ENCODE results near the gene WWOX.

Gene WWOX

DNA sequence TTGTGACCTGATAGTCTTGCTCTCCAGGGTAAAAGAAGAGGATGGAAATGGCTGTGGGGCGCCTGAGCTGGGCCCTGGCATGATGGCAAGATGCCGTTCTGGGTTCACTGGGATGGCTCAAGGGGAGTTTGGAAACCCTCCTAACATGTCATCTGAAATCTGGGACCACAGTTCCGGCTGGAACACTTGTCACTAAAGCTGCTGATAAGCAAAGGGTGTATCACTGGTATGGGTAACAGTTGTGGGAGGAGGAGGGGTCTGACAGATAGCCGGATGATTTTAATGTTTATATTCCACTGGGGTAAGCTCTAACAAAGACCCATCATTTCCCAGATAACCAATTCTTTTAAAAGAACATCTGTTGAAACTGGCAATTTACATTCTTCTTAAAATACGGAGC lies 390.2 kb downstream of the WWOX start:
- H3K27ac ChIP-seq (ENCODE audit: low read length), result no peak overlapping the region
- no peaks in the 10 kb centered on the region for H3K27me3 ChIP-seq (ENCODE audit: control insufficient read depth, insufficient read depth, low read length)
- no peaks in the 10 kb centered on the region for H3K9me3 ChIP-seq (ENCODE audit: control insufficient read depth, low read depth, low read length)
- H3K9ac ChIP-seq (ENCODE audit: low read length), result no peak overlapping the region
- no peaks in the 10 kb centered on the region for H3K36me3 ChIP-seq (ENCODE audit: control insufficient read depth, low read depth, low read length)
- H3K4me1 ChIP-seq (ENCODE audit: control insufficient read depth, low read depth, low read length), result peaks cover 4% of the 10 kb centered on the region
- no peak overlapping the region for H3K4me3 ChIP-seq (ENCODE audit: low read length)

DNA sequence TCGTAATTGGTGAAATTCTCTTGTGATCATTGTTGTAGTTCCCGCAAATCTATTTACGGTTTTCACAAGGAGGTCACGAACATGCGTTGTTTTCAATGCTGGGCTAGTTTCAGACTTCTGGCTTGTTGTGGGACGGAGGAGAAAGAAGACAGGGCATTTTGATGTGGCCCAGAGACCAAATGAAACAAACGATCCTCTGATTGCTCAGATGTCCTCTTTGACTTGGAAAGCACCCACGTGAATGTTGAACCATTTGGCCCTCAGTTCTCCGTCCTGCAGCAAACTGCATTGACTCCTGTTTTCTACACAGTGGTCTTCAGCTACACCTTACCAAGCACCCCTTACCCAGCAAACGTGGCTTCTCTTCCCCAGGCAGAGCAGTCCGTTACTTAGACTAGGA lies 391.0 kb downstream of the WWOX start:
- Histone ChIP-seq H3K9ac (ENCODE audit: low read length) (no peak overlapping the region), H3K36me3 (ENCODE audit: control insufficient read depth, low read depth, low read length) (no peaks in the 10 kb centered on the region), H3K27ac (ENCODE audit: low read length) (no peak overlapping the region), H3K27me3 (ENCODE audit: control insufficient read depth, insufficient read depth, low read length) (no peaks in the 10 kb centered on the region), H3K9me3 (ENCODE audit: control insufficient read depth, low read depth, low read length) (no peaks in the 10 kb centered on the region), H3K4me3 (ENCODE audit: low read length) (no peak overlapping the region), H3K4me1 (ENCODE audit: control insufficient read depth, low read depth, low read length) (peaks cover 4% of the 10 kb centered on the region)

DNA sequence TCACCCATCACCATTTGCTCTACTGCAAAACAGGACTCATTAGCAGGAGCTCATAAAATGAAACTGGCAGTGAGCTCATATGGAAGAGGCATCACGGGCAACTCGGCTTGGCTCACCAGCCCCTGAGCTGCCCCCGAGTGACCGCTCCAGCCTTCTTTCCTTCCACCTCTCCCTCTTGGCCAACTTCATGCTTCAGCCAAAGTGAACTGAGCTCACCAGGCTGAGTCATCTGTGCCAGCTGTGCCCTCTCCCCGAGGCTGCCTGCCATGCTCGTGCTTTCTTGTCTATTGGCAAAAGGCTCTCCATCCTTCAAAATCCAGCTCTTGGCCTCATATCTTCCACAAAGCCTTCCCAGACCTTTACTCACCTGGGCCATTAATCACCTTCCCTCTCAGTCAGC lies 391.4 kb downstream of the WWOX start:
- H3K27ac ChIP-seq (ENCODE audit: low read length), result no peak overlapping the region
- peaks cover 4% of the 10 kb centered on the region for H3K4me1 ChIP-seq (ENCODE audit: control insufficient read depth, low read depth, low read length)
- H3K27me3 ChIP-seq (ENCODE audit: control insufficient read depth, insufficient read depth, low read length), result no peaks in the 10 kb centered on the region
- H3K9ac ChIP-seq (ENCODE audit: low read length), result no peak overlapping the region
- H3K4me3 ChIP-seq (ENCODE audit: low read length), result no peak overlapping the region
- no peaks in the 10 kb centered on the region for H3K36me3 ChIP-seq (ENCODE audit: control insufficient read depth, low read depth, low read length)
- H3K9me3 ChIP-seq (ENCODE audit: control insufficient read depth, low read depth, low read length), result no peaks in the 10 kb centered on the region

DNA sequence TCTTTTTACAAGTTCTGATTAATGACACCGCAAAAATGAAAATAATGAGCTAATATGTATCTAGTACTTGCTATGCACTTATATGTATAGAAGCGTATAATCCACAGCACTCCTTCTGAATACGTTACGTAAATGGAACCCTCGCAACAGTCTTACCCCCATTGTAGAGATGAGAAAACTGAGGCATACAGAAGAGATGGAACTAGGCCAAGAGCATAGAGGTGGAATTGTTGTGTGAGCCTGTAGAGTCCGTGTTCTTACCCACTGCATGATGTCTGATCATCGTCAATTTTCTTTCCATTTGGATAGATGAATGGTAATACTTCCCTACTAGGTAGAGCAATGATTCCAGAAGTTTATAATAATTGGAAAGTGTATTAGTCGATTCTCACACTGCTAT lies 394.1 kb downstream of the WWOX start:
- H3K36me3 ChIP-seq (ENCODE audit: control insufficient read depth, low read depth, low read length), result no peaks in the 10 kb centered on the region
- H3K4me1 ChIP-seq (ENCODE audit: control insufficient read depth, low read depth, low read length), result peaks cover 4% of the 10 kb centered on the region
- H3K27me3 ChIP-seq (ENCODE audit: control insufficient read depth, insufficient read depth, low read length), result no peaks in the 10 kb centered on the region
- no peak overlapping the region for H3K4me3 ChIP-seq (ENCODE audit: low read length)
- H3K9me3 ChIP-seq (ENCODE audit: control insufficient read depth, low read depth, low read length), result no peaks in the 10 kb centered on the region
- H3K9ac ChIP-seq (ENCODE audit: low read length), result no peak overlapping the region
- no peak overlapping the region for H3K27ac ChIP-seq (ENCODE audit: low read length)

DNA sequence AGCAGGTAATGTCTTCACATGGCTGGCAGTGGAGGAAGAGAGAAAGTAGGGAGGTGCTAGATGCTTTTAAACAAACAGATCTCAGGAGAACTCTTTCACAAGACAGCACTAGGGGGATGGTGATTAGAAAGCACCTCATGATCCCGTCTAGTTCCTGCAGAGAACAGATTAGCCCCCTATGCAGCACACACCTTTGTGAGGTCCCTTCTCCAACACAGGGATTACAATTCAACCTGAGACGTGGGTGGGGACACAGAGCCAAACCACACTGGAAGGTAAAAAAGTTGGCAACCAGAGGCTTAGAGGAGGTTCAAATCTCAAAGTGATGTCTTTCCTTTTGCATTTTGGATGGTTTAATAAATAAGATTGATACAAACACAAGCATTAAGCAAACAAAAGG lies 394.7 kb downstream of the WWOX start:
- H3K36me3 ChIP-seq (ENCODE audit: control insufficient read depth, low read depth, low read length), result no peaks in the 10 kb centered on the region
- no peaks in the 10 kb centered on the region for H3K27me3 ChIP-seq (ENCODE audit: control insufficient read depth, insufficient read depth, low read length)
- no peak overlapping the region for H3K27ac ChIP-seq (ENCODE audit: low read length)

DNA sequence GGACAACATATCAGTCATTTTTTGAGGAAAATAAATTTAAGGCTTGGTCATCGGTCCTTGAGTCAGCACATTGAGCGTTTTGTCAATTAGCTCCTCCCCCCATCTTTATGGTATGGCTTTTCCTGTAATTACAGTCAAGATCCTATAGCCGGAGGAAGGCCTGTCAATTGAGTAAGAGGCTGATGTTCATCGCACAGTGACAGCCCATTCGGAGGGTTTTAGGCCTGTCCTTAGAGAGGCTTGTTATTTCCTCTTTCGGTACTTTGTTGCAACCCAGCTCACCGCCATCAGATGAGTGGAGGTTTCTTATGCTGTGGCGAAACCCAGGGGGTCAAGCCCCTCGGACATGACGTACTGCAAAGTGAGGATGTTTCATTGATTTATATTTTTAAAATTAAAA lies 395.2 kb downstream of the WWOX start:
- Histone ChIP-seq H3K4me3 (ENCODE audit: low read length) (no peak overlapping the region), H3K9ac (ENCODE audit: low read length) (no peak overlapping the region), H3K4me1 (ENCODE audit: control insufficient read depth, low read depth, low read length) (peaks cover 4% of the 10 kb centered on the region), H3K27ac (ENCODE audit: low read length) (no peak overlapping the region), H3K36me3 (ENCODE audit: control insufficient read depth, low read depth, low read length) (no peaks in the 10 kb centered on the region), H3K9me3 (ENCODE audit: control insufficient read depth, low read depth, low read length) (no peaks in the 10 kb centered on the region), H3K27me3 (ENCODE audit: control insufficient read depth, insufficient read depth, low read length) (no peaks in the 10 kb centered on the region)

More for the DNA sequence above, 394.7 kb downstream of the WWOX start:
- peaks cover 4% of the 10 kb centered on the region for H3K4me1 ChIP-seq (ENCODE audit: control insufficient read depth, low read depth, low read length)
- no peaks in the 10 kb centered on the region for H3K9me3 ChIP-seq (ENCODE audit: control insufficient read depth, low read depth, low read length)
- no peak overlapping the region for H3K4me3 ChIP-seq (ENCODE audit: low read length)
- no peak overlapping the region for H3K9ac ChIP-seq (ENCODE audit: low read length)

DNA sequence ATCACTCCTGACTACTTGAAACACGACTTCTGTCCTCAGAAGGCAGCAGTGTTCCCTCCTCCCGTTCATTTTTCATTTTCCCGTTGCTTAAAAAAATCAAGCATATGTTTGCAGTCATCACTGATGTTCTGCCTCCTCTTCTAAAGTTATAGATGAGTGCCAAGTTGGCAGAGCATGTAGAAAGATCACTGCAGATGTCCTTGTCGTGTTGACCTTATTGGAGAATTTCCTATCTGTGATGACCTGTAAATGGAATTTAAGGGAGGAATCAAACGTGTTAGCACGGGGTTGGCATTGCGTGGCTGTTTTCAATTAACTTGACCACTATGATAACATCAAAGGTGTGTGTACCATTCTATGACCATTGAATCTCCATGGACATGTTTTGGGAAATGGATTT lies 396.7 kb downstream of the WWOX start:
- Histone ChIP-seq H3K36me3 (ENCODE audit: control insufficient read depth, low read depth, low read length) (no peaks in the 10 kb centered on the region), H3K27ac (ENCODE audit: low read length) (no peak overlapping the region), H3K27me3 (ENCODE audit: control insufficient read depth, insufficient read depth, low read length) (no peaks in the 10 kb centered on the region), H3K9me3 (ENCODE audit: control insufficient read depth, low read depth, low read length) (no peaks in the 10 kb centered on the region), H3K4me3 (ENCODE audit: low read length) (no peak overlapping the region), H3K9ac (ENCODE audit: low read length) (no peak overlapping the region), H3K4me1 (ENCODE audit: control insufficient read depth, low read depth, low read length) (peaks cover 4% of the 10 kb centered on the region)

DNA sequence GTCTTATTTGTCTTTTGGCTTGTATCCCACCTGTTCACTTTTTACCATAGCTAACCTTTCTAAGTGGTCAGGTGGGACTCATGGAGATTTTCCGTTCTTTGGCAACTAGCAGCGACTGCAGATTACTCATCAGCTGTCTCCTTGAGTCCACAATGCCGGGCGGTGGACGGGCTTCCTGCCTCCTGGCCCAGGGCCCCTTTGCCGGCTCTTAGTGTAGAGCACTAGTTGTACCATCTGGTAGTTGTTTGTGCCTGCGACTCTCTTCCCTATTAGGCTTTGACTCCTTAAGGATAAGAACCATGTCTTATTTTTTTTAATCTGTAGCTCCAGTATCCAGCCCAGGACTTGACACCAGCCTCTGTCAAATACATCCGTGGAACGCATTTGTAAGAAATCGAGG lies 399.9 kb downstream of the WWOX start:
- no peak overlapping the region for H3K27ac ChIP-seq (ENCODE audit: low read length)
- no peak overlapping the region for H3K4me3 ChIP-seq (ENCODE audit: low read length)
- H3K9ac ChIP-seq (ENCODE audit: low read length), result no peak overlapping the region
- H3K9me3 ChIP-seq (ENCODE audit: control insufficient read depth, low read depth, low read length), result no peaks in the 10 kb centered on the region
- H3K4me1 ChIP-seq (ENCODE audit: control insufficient read depth, low read depth, low read length), result peaks cover 4% of the 10 kb centered on the region
- no peaks in the 10 kb centered on the region for H3K36me3 ChIP-seq (ENCODE audit: control insufficient read depth, low read depth, low read length)
- no peaks in the 10 kb centered on the region for H3K27me3 ChIP-seq (ENCODE audit: control insufficient read depth, insufficient read depth, low read length)

DNA sequence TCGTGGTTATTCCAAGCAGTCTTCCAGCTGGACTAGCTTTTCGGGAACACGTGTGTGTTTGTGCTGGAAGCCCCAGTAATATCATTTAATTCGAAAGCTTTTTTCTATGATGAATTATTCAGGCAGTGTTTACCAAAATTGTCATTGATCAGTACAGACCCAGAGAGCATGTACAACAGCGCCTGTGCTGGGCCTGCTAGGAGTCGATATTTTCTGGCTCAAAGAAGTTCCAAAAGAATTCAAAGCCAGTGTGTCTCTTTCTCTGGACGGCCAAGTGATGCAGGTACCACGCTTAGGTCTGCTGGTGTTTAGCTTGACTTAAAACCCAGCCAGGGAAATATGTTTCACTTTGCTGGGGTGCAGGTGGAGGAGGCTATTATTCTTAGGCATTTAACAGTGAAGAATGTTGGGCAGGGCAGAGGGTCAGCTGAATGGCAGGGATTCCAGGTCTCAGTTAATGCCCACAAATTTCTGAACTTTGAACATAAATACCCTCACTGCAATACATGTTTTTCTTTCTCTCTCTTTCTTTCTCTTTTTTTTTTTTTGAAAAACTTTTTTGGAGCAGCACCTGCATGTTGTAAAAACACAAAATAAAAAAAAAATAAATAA lies 401.3 kb downstream of the WWOX start:
- no peaks in the 10 kb centered on the region for H3K27me3 ChIP-seq (ENCODE audit: control insufficient read depth, insufficient read depth, low read length)
- H3K4me3 ChIP-seq (ENCODE audit: low read length), result no peak overlapping the region
- no peaks in the 10 kb centered on the region for H3K36me3 ChIP-seq (ENCODE audit: control insufficient read depth, low read depth, low read length)
- H3K9ac ChIP-seq (ENCODE audit: low read length), result no peak overlapping the region
- H3K27ac ChIP-seq (ENCODE audit: low read length), result no peak overlapping the region
- peaks cover 3% of the 10 kb centered on the region for H3K4me1 ChIP-seq (ENCODE audit: control insufficient read depth, low read depth, low read length)
- H3K9me3 ChIP-seq (ENCODE audit: control insufficient read depth, low read depth, low read length), result no peaks in the 10 kb centered on the region

DNA sequence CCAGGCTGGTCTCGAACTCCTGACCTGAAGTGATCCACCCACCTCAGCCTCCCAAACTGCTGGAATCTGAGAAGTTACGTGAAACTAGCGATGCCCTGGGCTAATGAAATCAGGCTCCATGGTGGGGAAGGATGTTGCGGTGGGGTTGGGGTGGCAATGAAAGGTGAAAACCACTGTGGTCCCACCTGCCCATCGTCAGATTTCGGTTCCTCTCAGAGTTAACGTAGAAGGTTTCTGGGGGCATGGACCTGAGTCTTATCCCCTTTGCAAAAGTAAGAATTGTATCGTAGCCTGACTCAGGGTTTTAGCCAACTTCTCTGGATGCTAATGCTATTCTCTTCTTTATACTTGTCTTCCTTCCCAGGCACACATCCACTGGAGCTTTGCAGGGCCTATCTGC lies 402.3 kb downstream of the WWOX start:
- Histone ChIP-seq H3K4me3 (ENCODE audit: low read length) (no peak overlapping the region), H3K9me3 (ENCODE audit: control insufficient read depth, low read depth, low read length) (no peaks in the 10 kb centered on the region), H3K4me1 (ENCODE audit: control insufficient read depth, low read depth, low read length) (peaks cover 3% of the 10 kb centered on the region), H3K36me3 (ENCODE audit: control insufficient read depth, low read depth, low read length) (no peaks in the 10 kb centered on the region), H3K9ac (ENCODE audit: low read length) (no peak overlapping the region), H3K27me3 (ENCODE audit: control insufficient read depth, insufficient read depth, low read length) (no peaks in the 10 kb centered on the region), H3K27ac (ENCODE audit: low read length) (no peak overlapping the region)

DNA sequence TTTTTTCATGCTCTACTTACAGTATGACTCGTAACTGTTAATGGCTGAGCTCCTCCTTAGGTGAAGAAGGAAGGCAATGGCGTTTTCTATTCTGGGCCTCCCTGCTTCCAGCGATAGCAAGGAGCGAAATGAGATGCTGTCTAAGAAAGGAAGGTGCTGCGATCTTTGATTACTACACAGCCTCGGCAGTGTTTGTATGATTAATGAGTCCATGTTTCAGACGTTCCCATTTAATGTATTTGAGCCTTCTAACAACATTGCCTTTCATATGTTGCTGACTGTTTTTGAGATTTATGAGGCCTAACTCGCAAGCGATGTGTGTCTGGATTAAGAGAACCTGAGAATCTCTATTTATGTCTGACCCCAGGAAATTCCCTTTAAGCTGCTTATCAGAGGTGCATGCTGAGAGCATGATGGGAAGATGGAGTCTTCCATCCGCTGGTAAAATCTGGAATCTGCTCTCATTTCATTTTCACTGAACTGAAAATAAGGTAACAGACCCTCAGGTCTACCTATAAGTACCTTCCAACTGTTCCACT lies 403.4 kb downstream of the WWOX start:
- Histone ChIP-seq H3K9me3 (ENCODE audit: control insufficient read depth, low read depth, low read length) (no peaks in the 10 kb centered on the region), H3K36me3 (ENCODE audit: control insufficient read depth, low read depth, low read length) (no peaks in the 10 kb centered on the region), H3K27ac (ENCODE audit: low read length) (no peak overlapping the region), H3K9ac (ENCODE audit: low read length) (no peak overlapping the region), H3K4me3 (ENCODE audit: low read length) (no peak overlapping the region), H3K4me1 (ENCODE audit: control insufficient read depth, low read depth, low read length) (peaks cover 3% of the 10 kb centered on the region), H3K27me3 (ENCODE audit: control insufficient read depth, insufficient read depth, low read length) (no peaks in the 10 kb centered on the region)

DNA sequence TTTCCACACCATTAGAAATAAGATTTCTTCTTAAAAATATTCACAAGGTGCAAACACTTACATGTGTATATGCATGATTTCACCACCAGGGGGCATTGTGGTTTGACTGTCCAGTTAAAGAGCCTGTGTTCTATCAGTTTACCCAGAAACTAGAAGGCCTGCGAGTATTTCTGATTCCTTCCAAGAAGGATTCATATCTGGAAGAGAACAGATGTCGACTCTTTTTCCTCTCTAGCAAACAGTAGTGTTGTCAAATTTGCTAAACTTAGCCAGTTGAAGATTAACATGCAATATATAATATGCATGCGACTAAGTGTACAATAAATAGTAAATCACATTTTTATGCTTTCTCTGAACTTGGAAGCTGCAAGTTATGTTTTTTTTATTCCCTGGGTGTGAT lies 404.1 kb downstream of the WWOX start:
- peaks cover 3% of the 10 kb centered on the region for H3K4me1 ChIP-seq (ENCODE audit: control insufficient read depth, low read depth, low read length)

More for the DNA sequence above, 404.1 kb downstream of the WWOX start:
- no peak overlapping the region for H3K27ac ChIP-seq (ENCODE audit: low read length)
- H3K27me3 ChIP-seq (ENCODE audit: control insufficient read depth, insufficient read depth, low read length), result no peaks in the 10 kb centered on the region
- no peaks in the 10 kb centered on the region for H3K9me3 ChIP-seq (ENCODE audit: control insufficient read depth, low read depth, low read length)
- no peak overlapping the region for H3K4me3 ChIP-seq (ENCODE audit: low read length)
- H3K9ac ChIP-seq (ENCODE audit: low read length), result no peak overlapping the region
- H3K36me3 ChIP-seq (ENCODE audit: control insufficient read depth, low read depth, low read length), result no peaks in the 10 kb centered on the region

Measured in iPS-18a (cell line).